Measurements from ENCODE around the gene PARD6G. TPM values are rescaled to one million over a fixed set of nuclear protein-coding genes. Genes with fewer than 3 reads are reported as not detected.

PARD6G gene
- total and polyA plus RNA-seq, 10 of the 15 experiments (the other 5 are each of a cell fraction or from before 2014, with no cell fraction given) = 0.20 to 2.0 (median 0.60) TPM

GRCh38 chr18:80130555-80130954, 116.8 kb downstream of the PARD6G start:
- ChIA-PET POLR2A (no interaction called here), SMC1A (ENCODE audit: uncharacterized antibody, unreplicated experiment) (interaction anchor here (1.2 to 2.4 kb wide), 3 partner anchors 12 to 83 kb away, joined by 3 to 8 read pairs (median 3); no protein-coding TSS in a partner anchor), CTCF (interaction anchor here (1.3 to 2.3 kb wide), 2 partner anchors 18 to 29 kb away, joined by 3 to 6 read pairs; no protein-coding TSS in a partner anchor), RAD21 (ENCODE audit: unreplicated experiment) (no interaction called here)
- Histone ChIP-seq H3K36me3 (ENCODE audit: control insufficient read depth in 2 of 2, insufficient read depth in 2 of 2, low read length in 1 of 2) (no peaks in the 10 kb centered on the region; a peak in 1 of 4 replicates), H3K4me2 (ENCODE audit: control insufficient read depth, insufficient read depth) (no peak overlapping the region), H3K9me3 (replicated peaks; ENCODE audit: control insufficient read depth, insufficient read depth, low read length) (no peaks in the 10 kb centered on the region), H3K79me2 (ENCODE audit: control insufficient read depth, insufficient read depth, low read length) (peaks cover 9% of the 10 kb centered on the region), H4K20me1 (ENCODE audit: control insufficient read depth, insufficient read depth) (no peaks in the 10 kb centered on the region), H3K4me3 (no peak overlapping the region), H3K27me3 (replicated peaks in 1 of 2; ENCODE audit: control insufficient read depth in 2 of 2, insufficient read depth in 2 of 2, low read length in 1 of 2) (no peaks in the 10 kb centered on the region), H3K9ac (ENCODE audit: control insufficient read depth, insufficient read depth, low read length) (no peak overlapping the region), H2AFZ (ENCODE audit: control insufficient read depth, low read depth, low read length) (no peak overlapping the region), H3K27ac (ENCODE audit: control insufficient read depth, insufficient read depth) (no peak overlapping the region), H3K4me1 (ENCODE audit: control insufficient read depth, insufficient read depth, low read length) (no peaks in the 10 kb centered on the region; the same call in 1 of the 2 replicates)
- ATAC-seq (no peak), FAIRE-seq (no peak), DNase-seq (ENCODE audit: low read depth, low spot score) (no peak)
- intact Hi-C loops (cut with micrococcal nuclease; ENCODE audit: unreplicated experiment) (no loop called here), in situ Hi-C loops (cut with MboI) (no loop called here)
- 0% methylated on average over 1 of the region's 5 CpGs for WGBS (ENCODE audit: insufficient coverage, insufficient replicate concordance, low lambda C conversion rate, missing lambda C conversion rate)
- no TSS peak for BruUV-seq (replicated peaks)
- no peak for TF ChIP-seq RAD21 (IDR thresholded peaks at IDR 0.05; ENCODE audit: insufficient read depth, low read depth, low read length)
- TF ChIP-seq ZNF207 (IDR thresholded peaks at IDR 0.05; ENCODE audit: borderline replicate concordance) = no peak
- no peak for TF ChIP-seq YBX1 (IDR thresholded peaks at IDR 0.05)
- no peak for TF ChIP-seq ZBTB40 (IDR thresholded peaks at IDR 0.05; ENCODE audit: borderline replicate concordance)
- no peak for TF ChIP-seq TCF3 (IDR thresholded peaks at IDR 0.05; ENCODE audit: borderline replicate concordance, insufficient read depth, low read depth, low read length)
- TF ChIP-seq NR2C2 (IDR thresholded peaks at IDR 0.05; ENCODE audit: borderline replicate concordance, control insufficient read depth, insufficient read length, low read depth) = no peak
- TF ChIP-seq NR2F1 (conservative IDR thresholded peaks at IDR 0.05) = no peak
- TF ChIP-seq PML (IDR thresholded peaks at IDR 0.05; ENCODE audit: low read length) = no peak
- TF ChIP-seq PRDM15 (CRISPR knock-in tag; IDR thresholded peaks at IDR 0.05) = no peak
- TF ChIP-seq KLF5 (IDR thresholded peaks at IDR 0.05; ENCODE audit: partially characterized antibody) = no peak
- no peak for TF ChIP-seq LARP7 (IDR thresholded peaks at IDR 0.05)
- no peak for TF ChIP-seq ASH2L (IDR thresholded peaks at IDR 0.05; ENCODE audit: borderline replicate concordance, low read depth)
- TF ChIP-seq IKZF2 (IDR thresholded peaks at IDR 0.05) = no peak
- TF ChIP-seq CTCF (IDR thresholded peaks at IDR 0.05 in 2 of 3, conservative IDR thresholded peaks at IDR 0.05 in 1 of 3; ENCODE audit: control insufficient read depth in 2 of 3, extremely low read depth in 1 of 3, insufficient read depth in 1 of 3, low read depth in 3 of 3, low read length in 3 of 3) = no peak
- no peak for TF ChIP-seq TBL1XR1 (IDR thresholded peaks at IDR 0.05; ENCODE audit: low read depth, low read length)
- no peak for TF ChIP-seq GATAD2B (conservative IDR thresholded peaks at IDR 0.05; ENCODE audit: low read depth)

Data from GM12878 (cell line).